Measurements from ENCODE around the gene ROGDI. TPM values are rescaled to one million over a fixed set of nuclear protein-coding genes. Genes with fewer than 3 reads are reported as not detected.

Gene ROGDI
- total and polyA plus RNA-seq, 9 of the 15 experiments (the other 6 are each of a cell fraction or from before 2014, with no cell fraction given) = 0.97 to 37.3 (median 16.5) TPM

DNA sequence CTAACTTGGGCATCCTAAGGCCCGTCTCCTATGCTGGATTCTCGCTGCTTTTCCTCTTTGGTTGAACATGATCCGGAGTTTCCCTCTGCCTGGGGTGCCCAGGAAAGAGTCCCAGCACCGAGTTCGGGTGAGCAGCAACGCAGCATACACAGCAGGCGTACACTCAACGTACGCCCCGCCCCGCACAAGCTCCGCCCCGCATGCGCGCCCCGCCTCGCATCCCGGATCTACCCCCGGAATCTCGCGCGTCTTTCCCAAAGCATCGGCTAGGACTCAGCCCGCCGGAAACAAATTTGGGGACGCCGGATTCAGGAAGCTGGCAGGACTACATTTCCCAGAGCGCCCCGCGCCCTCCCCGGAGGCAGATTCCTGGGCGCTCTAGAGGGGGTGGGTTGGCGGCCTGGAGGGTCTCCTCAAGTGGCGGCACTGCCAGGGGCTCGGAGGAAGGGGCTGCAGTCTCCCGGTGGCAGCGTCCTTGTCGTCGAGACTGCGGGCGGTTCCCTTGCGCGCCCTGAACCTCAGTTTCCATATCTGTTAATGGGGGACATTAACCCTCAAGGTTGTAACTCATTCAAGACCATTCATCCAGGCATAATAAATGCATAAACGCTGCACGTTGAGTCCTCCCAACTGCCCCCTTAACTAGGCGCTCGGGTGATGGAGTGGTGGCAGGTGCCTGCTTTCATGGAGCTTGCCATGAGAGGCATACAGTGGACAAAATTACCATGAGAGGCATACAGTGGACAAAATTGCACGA, 33.7 kb downstream of the ROGDI start (continued):
- TF ChIP-seq, protein P1, sequence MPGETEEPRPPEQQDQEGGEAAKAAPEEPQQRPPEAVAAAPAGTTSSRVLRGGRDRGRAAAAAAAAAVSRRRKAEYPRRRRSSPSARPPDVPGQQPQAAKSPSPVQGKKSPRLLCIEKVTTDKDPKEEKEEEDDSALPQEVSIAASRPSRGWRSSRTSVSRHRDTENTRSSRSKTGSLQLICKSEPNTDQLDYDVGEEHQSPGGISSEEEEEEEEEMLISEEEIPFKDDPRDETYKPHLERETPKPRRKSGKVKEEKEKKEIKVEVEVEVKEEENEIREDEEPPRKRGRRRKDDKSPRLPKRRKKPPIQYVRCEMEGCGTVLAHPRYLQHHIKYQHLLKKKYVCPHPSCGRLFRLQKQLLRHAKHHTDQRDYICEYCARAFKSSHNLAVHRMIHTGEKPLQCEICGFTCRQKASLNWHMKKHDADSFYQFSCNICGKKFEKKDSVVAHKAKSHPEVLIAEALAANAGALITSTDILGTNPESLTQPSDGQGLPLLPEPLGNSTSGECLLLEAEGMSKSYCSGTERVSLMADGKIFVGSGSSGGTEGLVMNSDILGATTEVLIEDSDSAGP (CRISPR knock-in tag; IDR thresholded peaks at IDR 0.05) = no peak
- TF ChIP-seq ZBTB1 (CRISPR knock-in tag; IDR thresholded peaks at IDR 0.05; ENCODE audit: borderline replicate concordance, low read depth) = no peak
- TF ChIP-seq TARDBP (IDR thresholded peaks at IDR 0.05) = no peak
- TF ChIP-seq, protein P2, sequence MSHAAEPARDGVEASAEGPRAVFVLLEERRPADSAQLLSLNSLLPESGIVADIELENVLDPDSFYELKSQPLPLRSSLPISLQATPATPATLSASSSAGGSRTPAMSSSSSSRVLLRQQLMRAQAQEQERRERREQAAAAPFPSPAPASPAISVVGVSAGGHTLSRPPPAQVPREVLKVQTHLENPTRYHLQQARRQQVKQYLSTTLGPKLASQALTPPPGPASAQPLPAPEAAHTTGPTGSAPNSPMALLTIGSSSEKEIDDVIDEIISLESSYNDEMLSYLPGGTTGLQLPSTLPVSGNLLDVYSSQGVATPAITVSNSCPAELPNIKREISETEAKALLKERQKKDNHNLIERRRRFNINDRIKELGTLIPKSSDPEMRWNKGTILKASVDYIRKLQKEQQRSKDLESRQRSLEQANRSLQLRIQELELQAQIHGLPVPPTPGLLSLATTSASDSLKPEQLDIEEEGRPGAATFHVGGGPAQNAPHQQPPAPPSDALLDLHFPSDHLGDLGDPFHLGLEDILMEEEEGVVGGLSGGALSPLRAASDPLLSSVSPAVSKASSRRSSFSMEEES (CRISPR knock-in tag; IDR thresholded peaks at IDR 0.05) = no peak
- no peak for TF ChIP-seq NCOA4 (IDR thresholded peaks at IDR 0.05; ENCODE audit: partially characterized antibody)
- peak; percentile 95 for TF ChIP-seq CHD4 (IDR thresholded peaks at IDR 0.05; ENCODE audit: insufficient read depth, insufficient replicate concordance, low read depth, low read length, poor library complexity, severe bottlenecking)
- peak; percentile 89 for TF ChIP-seq ETV5 (CRISPR knock-in tag; IDR thresholded peaks at IDR 0.05; ENCODE audit: low read depth)
- TF ChIP-seq FOS (IDR thresholded peaks at IDR 0.05; ENCODE audit: extremely low read depth, insufficient read length) = no peak
- TF ChIP-seq SMAD2 (IDR thresholded peaks at IDR 0.05; ENCODE audit: low read depth, low read length) = no peak
- no peak for TF ChIP-seq NUFIP1 (IDR thresholded peaks at IDR 0.05; ENCODE audit: partially characterized antibody)
- no peak for TF ChIP-seq EWSR1 (IDR thresholded peaks at IDR 0.05; ENCODE audit: borderline replicate concordance, low read depth, partially characterized antibody)
- TF ChIP-seq ZKSCAN3 (CRISPR knock-in tag; IDR thresholded peaks at IDR 0.05) = no peak
- no peak for TF ChIP-seq ILK (tag; IDR thresholded peaks at IDR 0.05; ENCODE audit: borderline replicate concordance, low read depth)
- TF ChIP-seq, protein P3, sequence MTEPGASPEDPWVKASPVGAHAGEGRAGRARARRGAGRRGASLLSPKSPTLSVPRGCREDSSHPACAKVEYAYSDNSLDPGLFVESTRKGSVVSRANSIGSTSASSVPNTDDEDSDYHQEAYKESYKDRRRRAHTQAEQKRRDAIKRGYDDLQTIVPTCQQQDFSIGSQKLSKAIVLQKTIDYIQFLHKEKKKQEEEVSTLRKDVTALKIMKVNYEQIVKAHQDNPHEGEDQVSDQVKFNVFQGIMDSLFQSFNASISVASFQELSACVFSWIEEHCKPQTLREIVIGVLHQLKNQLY (CRISPR knock-in tag; conservative IDR thresholded peaks at IDR 0.05) = no peak
- TF ChIP-seq TGIF2 (CRISPR knock-in tag; IDR thresholded peaks at IDR 0.05) = no peak
- TF ChIP-seq, protein P4, sequence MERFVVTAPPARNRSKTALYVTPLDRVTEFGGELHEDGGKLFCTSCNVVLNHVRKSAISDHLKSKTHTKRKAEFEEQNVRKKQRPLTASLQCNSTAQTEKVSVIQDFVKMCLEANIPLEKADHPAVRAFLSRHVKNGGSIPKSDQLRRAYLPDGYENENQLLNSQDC (CRISPR knock-in tag; IDR thresholded peaks at IDR 0.05) = no peak
- TF ChIP-seq TCF7 (IDR thresholded peaks at IDR 0.05; ENCODE audit: borderline replicate concordance) = no peak
- no peak for TF ChIP-seq LEF1 (IDR thresholded peaks at IDR 0.05)
- peak; percentile 91 for TF ChIP-seq ELF1 (tag; IDR thresholded peaks at IDR 0.05)
- TF ChIP-seq, protein P5, sequence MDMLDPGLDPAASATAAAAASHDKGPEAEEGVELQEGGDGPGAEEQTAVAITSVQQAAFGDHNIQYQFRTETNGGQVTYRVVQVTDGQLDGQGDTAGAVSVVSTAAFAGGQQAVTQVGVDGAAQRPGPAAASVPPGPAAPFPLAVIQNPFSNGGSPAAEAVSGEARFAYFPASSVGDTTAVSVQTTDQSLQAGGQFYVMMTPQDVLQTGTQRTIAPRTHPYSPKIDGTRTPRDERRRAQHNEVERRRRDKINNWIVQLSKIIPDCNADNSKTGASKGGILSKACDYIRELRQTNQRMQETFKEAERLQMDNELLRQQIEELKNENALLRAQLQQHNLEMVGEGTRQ (CRISPR knock-in tag; IDR thresholded peaks at IDR 0.05) = no peak

Data from K562 (cell line).